ENCODE results near the gene PRRT1B.

- TF ChIP-seq CTCF (IDR thresholded peaks at IDR 0.05) = no peak
- no peak for TF ChIP-seq POLR2A (IDR thresholded peaks at IDR 0.05)
Measured at GRCh38 chr9:131577005-131578000, 32.0 kb downstream of the PRRT1B start.
